GM19468 (cell line): ENCODE measurements around the gene PAFAH2.

Source experiments
- ATAC-seq: cut with Tn5 transposase; IDR thresholded peaks from one replicate; pipeline ENCODE4 v1.9.1; 2021; ENCODE audit warnings: mild to moderate bottlenecking, moderate library complexity, moderate number of reproducible peaks; ENCODE audit not compliant: unreplicated experiment; ENCODE audit errors: extremely low read depth

Gene PAFAH2

DNA sequence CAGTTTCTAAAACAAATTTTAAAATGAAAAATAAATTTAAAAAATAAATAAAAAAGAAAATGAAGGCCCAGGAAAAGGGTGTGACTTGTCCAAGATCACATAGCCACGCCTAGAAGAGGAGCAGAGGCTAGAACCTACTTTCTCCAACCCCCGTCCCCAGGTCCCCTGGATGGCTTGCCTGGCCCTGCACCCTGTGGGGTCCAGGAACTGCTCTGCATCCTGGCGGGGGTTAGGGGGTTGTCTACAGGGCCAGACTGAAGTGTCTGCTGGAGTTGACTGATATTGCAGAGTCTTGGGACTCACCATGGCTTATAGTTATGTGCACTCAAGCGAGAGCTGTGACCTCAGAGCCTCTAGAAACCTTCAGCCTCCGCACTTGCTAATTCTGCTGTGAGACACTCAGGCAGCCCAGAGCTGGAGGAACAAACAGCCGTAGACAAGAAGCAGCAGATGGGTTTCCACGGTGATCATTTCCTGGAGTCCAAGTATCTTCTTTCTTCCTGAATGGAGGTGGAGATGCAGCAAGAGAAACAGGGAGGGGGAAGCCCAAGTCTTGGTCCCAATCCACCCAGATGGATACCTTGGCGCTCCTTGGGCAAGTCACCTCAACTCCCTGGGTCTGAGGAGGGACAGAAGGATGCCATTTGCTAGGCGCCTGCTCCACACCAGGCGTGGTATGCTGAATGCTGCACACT lies 18.5 kb upstream of the PAFAH2 start:
- ATAC-seq, result no peak

DNA sequence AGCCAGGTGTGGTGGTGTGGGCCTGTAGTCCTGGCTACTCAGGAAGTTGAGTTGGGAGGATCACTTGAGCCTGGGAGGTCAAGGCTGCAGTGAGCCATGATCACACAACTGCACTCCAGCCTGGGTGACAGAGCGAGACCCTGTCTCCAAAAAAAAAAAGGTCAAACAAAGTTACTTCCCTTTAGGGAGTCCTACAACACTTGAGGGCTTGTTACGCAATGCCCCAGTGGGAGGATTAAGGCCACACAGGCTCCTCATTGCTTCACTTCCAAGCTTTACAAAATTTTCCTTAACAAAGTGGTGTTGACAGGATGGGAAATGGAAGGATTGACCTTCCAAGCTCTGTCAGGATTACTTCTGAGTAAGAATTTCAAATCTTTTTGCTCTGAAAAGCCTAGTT lies 17.5 kb upstream of the PAFAH2 start:
- no peak for ATAC-seq

GRCh38 chr1:26014179-26014578 lies 16.3 kb upstream of the PAFAH2 start:
- no peak for ATAC-seq

DNA sequence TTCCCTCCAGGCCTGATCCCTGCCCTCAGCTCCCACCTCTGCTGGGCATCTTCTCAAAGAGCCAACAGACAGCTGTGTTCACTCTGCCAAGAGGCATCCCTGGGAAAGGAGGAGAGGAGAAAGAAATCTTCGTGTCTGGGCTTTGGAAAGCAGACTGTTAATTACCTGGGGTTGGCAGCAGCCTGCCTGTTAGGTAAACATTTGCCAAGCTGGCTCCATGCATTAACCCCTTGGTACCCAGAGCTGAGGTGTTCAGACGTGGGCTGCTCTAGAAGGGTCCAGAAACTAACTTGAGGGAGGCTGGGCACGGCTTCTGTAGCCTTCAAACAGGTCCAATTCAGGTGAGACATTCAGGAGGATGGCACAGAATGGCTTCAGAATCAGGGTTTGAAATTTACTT lies 15.0 kb upstream of the PAFAH2 start:
- no peak for ATAC-seq

DNA sequence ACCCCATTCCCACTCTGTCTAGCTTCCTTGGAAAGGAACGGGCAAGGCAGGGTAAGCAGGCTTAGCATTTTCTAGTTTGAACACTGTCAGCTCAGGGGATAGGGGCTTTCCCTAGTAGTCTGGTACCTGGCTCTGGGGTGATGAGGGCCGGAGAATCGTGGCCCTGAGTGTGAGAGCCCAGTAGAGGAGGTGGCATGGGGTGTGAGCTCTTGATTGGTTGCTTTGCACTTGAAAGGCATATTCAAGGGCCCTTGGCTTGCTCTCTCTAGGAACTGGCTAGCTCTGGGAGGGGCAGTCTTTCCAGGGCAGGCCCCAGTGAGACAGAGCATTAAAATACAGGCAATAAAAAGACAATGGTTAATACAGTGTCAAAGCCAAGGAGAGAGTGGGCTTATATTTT lies 13.0 kb upstream of the PAFAH2 start:
- no peak for ATAC-seq

DNA sequence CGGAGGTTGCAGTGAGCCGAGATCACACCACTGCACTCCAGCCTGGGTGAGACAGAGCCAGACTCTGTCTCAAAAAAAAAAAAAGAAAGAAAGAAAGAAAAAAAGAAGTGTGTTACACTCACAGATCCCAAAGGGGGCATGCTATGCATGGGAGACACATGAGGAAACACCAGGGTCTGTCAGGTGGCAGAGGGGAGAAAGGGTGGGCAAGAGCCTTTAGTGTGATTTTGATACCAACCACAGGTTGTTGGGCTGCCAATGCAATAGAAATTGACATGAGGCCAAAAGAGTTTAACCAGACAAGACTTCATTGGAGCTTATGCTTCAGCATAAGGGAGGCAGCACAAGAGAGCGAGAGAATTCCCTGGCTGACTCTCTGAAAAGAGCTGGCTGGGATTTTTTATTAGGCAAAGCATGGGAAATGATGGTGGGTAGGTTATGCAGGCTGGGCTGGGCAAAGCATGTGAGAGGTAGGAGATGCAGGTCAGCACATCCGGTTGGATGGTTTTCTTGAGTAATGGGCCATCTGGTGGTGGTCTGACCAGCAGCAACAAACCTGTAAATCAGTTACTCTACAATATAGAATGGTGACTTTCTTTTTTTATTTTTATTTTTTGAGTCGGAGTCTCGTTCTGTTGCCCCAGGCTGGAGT lies 12.1 kb upstream of the PAFAH2 start:
- no peak for ATAC-seq

- ATAC-seq, result no peak
Observed at GRCh38 chr1:26006710-26007109, 8.8 kb upstream of the PAFAH2 start.

DNA sequence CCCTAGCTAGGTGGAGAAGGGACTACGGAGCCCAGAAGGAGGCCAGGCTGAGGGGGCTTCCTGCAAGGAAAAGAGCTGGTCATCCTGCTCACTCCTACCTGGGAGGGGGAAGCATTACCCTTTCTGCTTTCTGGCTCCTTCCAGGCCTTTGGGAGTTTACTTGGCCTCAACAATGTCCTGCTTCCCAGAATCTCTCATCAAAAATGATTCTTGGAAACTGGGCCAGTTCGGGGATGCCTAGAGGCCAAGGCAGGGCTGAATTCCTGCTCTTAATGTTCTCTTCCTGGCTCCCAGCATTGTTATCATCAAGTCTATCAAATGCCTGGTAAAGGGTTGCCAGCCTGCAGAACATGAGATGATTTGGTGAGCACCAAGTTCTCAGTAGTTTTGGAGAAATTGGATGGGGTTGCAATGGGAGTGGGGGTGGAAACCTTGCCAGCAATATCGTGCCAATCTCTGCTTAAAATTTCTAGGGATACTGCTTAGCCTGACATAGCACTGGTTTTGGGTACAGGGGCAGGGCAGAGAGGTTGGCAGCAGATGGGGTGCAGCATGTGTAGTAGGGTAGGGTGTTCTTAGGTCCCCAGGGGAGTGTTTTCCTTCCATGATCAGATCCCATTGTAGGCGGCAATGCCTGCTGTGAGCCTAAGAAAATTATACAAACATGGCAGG lies 7.7 kb upstream of the PAFAH2 start:
- ATAC-seq, result no peak

- ATAC-seq, result no peak
Observed at GRCh38 chr1:26003756-26004155, 5.9 kb upstream of the PAFAH2 start.

DNA sequence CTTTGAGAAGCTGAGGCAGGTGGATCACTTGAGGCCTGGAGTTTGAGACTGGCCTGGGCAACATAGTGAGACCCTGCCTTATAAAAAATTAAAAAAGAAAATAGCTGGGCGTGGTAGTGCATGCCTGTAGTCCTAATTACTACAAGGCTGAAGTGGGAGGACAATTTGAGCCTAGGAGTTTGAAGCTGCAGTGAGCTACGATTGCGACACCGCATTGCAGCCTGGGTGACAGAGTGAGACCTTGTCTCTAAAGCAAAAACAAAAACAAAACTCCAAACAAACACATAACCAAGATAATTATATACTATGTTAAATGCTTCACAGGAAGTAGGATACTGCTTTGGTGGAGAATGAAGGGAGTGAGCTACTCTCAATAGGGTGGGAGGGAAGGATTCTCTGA lies 5.4 kb upstream of the PAFAH2 start:
- ATAC-seq, result no peak

DNA sequence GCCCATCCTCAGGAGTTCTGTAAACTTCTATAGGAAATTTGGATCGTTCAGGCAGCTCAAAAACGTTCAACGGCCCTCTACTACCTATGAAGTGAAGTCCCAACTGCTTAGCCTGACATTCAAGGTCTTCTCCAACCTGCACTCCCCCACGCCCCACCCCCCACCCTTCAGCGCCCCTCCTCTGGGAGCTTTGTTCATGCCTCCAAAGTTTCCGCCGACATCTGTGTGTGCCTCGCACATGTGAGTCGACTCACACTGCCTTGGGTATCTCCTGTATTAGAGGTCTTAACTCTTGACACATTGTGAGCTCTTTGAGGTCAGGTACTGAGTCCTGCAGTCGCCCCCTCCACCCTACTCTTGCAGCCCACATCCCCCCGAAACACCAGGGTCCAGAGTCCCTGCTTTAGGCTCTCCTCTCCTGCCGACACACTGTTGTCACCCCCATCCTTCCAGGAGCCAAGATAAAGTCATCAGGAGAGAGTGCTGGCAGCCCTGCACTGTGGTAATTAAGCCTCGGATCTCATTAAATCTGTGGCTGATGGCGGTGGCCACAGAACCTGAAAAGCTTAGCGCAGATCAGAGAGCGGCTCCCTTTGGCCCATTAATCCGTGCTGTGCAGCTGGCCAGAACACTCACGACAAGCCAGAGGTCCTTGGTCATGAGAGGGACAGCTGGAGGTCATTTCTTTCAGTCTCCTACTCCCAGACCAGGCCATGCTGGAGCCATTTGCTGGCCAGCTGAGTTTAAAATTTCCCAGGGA lies 1.4 kb upstream of the PAFAH2 start:
- no peak for ATAC-seq

DNA sequence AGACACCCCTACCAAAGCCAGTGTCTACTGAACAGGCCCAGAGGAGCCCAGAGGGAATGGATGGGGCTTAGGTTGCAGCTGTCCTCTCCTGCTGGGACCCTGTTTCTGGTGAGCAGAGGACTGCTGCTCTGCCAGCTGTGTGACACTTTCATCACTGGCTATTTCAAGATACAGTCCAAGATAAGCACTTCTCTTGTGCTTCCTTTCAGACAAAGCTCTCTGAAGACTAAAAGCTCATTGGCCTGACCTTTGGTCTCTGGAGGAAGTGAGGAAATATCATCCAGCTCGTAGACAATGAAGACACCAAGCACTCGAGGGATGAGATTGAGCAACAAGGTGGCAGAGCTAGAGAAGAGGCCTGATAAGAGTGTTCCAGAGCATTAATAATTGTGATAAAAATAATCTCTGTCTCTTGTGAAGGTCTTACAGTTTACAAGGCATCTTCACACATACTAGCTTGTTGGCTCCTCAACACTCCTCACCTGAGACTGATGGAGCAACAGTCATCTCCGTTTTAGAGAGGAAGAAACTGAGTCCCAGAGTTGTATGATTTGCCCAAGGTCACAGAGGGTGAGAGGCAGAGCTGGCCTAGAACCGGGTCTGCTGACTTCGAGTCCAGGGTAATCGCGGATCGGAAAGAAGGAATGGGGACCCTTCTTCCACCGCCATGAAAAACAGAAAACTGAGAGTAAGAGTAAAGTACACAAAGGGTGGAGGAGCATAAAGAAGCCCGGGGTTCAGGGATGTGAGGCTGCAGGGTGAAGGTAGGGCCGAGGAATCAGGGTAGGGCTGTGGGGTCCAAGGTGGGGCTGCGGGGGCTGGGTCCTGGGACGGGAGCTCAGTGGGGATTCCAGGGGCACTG lies 666 bp downstream of the PAFAH2 start:
- no peak for ATAC-seq

GRCh38 chr1:25994402-25995150 lies 3.3 kb downstream of the PAFAH2 start:
- no peak for ATAC-seq

DNA sequence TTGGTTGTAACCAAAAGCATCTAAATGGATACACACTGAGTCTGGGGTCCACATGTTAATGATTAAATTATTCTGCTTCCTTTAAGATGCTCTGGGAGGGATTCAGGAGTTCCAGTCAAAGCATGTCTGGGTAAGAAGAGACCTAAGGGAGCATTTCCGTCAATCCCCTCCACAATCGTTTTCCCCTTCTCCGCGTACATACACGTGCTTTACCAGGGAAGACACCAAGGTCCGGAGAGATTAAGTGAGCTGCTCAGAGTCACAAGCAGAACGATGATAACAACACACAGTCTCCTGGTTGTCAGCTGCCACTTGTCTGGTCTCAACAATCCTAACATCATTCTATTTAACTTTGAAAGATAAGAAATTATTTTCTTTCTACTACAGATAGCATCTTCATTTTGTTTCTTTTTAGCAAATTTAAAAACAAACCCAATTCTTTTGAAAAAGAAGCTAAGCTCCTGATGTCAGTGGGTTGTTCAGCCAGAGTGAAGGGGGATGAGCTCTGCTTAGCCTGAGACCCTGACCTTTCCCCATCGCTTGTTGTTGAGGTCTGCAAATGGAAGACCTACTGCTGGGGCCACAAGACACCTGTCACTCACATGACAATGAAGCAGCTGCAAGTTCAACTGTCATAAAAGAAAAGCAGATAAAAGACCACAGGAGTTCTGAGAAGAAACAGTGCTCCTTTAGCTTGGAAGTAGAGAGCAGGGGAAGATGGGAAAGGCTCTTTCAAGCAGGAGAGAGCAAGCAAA lies 4.5 kb downstream of the PAFAH2 start:
- no peak for ATAC-seq

DNA sequence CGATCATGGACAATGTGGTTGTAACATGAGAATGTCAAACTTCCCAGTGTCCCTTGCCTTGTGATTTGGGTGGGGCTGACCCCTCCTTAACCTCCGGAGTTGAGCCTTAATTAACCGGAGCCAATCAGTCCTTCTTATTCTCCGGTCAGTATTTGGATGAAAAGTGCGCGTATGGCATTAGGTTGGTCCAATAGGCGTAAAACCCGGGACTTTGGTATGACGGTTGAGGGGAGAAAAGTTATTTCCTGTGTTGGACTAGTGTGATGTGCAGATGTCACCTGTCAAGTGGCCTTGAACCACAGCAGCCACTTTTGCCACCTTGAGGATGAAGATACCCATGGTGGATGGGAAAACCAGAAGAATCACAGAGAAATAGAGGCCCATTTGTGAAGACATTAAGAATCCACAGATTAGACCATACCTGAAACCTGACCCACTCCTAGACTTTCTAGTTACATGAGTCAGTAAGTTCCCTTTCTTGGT lies 5.1 kb downstream of the PAFAH2 start:
- ATAC-seq, result no peak

GRCh38 chr1:25991937-25992688 lies 5.8 kb downstream of the PAFAH2 start:
- ATAC-seq, result no peak

DNA sequence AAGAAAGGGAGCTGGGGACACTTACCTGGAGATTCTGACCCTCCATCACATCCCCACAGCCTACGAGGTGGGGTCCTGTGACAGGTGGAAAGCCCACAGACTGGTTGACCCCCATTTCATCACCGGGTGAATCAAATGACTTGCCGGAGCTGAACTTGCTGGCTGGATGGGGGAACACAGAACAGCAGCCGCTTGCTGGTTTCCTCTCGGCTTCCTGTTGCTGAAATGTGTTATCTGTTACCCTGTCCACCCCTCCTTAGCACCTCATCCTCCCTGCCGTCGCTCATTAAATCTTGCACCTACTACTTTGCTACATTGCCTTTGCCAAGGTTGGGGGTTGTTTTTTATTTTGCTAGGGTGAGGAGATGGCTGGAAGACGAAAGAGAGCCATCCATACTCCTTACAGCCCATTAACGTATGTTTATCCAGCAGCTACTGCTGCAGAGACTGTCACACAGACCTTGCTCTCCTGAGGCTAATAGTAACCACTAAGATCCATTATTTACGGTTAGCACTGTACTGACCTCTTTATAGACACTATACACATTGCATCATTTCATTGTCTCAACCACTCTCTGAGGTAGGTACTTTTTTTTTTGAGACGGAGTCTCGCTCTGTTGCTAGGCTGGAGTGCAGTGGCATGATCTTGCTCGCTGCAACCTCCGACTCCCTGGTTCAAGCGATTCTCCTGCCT lies 7.0 kb downstream of the PAFAH2 start:
- ATAC-seq, result no peak
